Mucosa of descending colon (tissue), 3 donors: ENCODE measurements around the gene CARD6. TPM values are rescaled to one million over a fixed set of nuclear protein-coding genes. Genes with fewer than 3 reads are reported as not detected.
"Not testable (repeated sequence)": the region's sequence is repeated elsewhere in the genome, so short reads cannot be mapped to it uniquely, and the experiment has no call there.

Source experiments
- ATAC-seq: fragments of 200-7000 bp; cut with Tn5 transposase; one replicate; pipeline ENCODE4 v1.9.1; 2020; ENCODE audit warnings: mild to moderate bottlenecking, moderate library complexity
- DNase-seq, 3 donors: peaks; one replicate each; pipeline ENCODE4 v3.0.0-alpha.2; 2020
- H3K36me3 ChIP-seq: fragments of 200-600 bp; one replicate; pipeline ENCODE4 v1.8.0; 2021; ENCODE audit warnings: low read depth, mild to moderate bottlenecking
- H3K4me1 ChIP-seq: fragments of 200-600 bp; one replicate; pipeline ENCODE4 v1.8.0; 2021; ENCODE audit warnings: low read depth, mild to moderate bottlenecking
- H3K4me3 ChIP-seq: fragments of 200-600 bp; one replicate; pipeline ENCODE4 v1.8.0; 2021; ENCODE audit warnings: mild to moderate bottlenecking
- H3K9me3 ChIP-seq: fragments of 200-600 bp; one replicate; pipeline ENCODE4 v1.8.0; 2021; ENCODE audit warnings: mild to moderate bottlenecking
- intact Hi-C, 2 donors: fragments of 100-400 bp; cut with DNase I in 1 of 2; cut with micrococcal nuclease in 1 of 2; formaldehyde crosslinking; loops; one replicate each; pipeline versions ENCODE4 v1.11.0 to v1.11.1; 2022; cut with DNase I, micrococcal nuclease
- long read RNA-seq, 2 donors: library from polyadenylated mRNA; unstranded; transcript quantifications; one replicate each; pipeline ENCODE4 v2.0.0, GENCODE V29; 2019 to 2021
- total RNA-seq, 3 donors: library from RNA; stranded (reverse); fragmentation: NEBNext Ultra II Directional in 2 of 3; extraction: Animal tissue kit (Norgen Biotek cat#: 25700) in 2 of 3; gene quantifications; one replicate each; pipeline versions ENCODE4 v1.2.1 to v1.2.4, GENCODE V29; 2021 to 2023
- TF ChIP-seq, protein P1 (sequence below): fragments of 200-600 bp; IDR thresholded peaks from one replicate; pipeline ENCODE4 v1.8.0; 2022; ENCODE audit warnings: antibody characterized with exemption, mild to moderate bottlenecking
- donor health status: DM: no; HTN: no; CAD: no; lungs with moderate emphysema.
- donor health status: DM: no; HTN: no; CAD: no.
- donor health status: DM: no; HTN: yes; CAD: no.

The CARD6 gene, protein sequence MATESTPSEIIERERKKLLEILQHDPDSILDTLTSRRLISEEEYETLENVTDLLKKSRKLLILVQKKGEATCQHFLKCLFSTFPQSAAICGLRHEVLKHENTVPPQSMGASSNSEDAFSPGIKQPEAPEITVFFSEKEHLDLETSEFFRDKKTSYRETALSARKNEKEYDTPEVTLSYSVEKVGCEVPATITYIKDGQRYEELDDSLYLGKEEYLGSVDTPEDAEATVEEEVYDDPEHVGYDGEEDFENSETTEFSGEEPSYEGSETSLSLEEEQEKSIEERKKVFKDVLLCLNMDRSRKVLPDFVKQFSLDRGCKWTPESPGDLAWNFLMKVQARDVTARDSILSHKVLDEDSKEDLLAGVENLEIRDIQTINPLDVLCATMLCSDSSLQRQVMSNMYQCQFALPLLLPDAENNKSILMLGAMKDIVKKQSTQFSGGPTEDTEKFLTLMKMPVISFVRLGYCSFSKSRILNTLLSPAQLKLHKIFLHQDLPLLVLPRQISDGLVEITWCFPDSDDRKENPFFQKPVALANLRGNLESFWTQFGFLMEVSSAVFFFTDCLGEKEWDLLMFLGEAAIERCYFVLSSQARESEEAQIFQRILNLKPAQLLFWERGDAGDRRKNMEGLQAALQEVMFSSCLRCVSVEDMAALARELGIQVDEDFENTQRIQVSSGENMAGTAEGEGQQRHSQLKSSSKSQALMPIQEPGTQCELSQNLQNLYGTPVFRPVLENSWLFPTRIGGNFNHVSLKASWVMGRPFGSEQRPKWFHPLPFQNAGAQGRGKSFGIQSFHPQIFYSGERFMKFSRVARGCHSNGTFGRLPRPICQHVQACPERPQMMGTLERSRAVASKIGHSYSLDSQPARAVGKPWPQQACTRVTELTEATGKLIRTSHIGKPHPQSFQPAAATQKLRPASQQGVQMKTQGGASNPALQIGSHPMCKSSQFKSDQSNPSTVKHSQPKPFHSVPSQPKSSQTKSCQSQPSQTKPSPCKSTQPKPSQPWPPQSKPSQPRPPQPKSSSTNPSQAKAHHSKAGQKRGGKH
- 1 to 10 TPM; 1.7 to 6.3 (median 3.5) TPM for total RNA-seq
- long read RNA-seq, donor 1, full-length matches to known transcripts, result 1 of 1 reads
- long read RNA-seq, donor 1, partial matches to known transcripts, result 0 of 1 reads
- long read RNA-seq, donor 1, other reads (novel, unspliced or antisense), result 0 of 1 reads
- long read RNA-seq, donor 2, result 0 reads

DNA sequence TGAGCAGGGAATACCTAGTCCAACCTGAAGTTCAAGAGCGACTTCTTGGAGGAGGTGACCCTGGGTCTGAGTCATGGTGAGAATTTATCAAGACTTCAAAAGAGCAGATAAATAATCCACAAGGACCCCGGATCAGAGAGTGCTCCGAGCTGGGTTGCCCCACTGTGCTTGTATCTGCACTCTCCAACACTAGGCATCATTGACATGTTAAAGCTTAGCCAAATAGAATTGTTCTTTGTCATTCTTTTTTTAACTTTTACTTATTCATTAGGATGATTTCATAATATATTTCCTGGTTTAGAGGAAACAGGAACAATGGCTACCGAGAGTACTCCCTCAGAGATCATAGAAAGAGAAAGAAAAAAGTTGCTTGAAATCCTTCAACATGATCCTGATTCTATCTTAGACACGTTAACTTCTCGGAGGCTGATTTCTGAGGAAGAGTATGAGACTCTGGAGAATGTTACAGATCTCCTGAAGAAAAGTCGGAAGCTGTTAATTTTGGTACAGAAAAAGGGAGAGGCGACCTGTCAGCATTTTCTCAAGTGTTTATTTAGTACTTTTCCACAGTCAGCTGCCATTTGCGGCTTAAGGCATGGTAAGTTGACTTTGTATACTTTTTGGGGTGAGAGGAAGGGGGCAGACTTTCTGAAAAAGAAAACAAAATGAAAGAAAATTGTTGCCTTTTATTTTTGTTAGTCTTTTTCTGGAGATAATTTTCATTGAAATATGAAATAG, at the start of gene CARD6:
Gene CARD6 (plus strand): TSS at position 300 of the 738 bp plus-strand sequence. CDS start 16 bp downstream, at position 316.
- Histone ChIP-seq H3K4me1 (no peaks in the 10 kb centered on the region), H3K36me3 (no peaks in the 10 kb centered on the region), H3K4me3 (no peak within 1 kb of the TSS), H3K9me3 (no peaks in the 10 kb centered on the region)
- intact Hi-C loops, result no loop called here
- ATAC-seq (no peak), DNase-seq (peak in 1 of 3 donors; percentile 21)
- TF ChIP-seq, protein P1, sequence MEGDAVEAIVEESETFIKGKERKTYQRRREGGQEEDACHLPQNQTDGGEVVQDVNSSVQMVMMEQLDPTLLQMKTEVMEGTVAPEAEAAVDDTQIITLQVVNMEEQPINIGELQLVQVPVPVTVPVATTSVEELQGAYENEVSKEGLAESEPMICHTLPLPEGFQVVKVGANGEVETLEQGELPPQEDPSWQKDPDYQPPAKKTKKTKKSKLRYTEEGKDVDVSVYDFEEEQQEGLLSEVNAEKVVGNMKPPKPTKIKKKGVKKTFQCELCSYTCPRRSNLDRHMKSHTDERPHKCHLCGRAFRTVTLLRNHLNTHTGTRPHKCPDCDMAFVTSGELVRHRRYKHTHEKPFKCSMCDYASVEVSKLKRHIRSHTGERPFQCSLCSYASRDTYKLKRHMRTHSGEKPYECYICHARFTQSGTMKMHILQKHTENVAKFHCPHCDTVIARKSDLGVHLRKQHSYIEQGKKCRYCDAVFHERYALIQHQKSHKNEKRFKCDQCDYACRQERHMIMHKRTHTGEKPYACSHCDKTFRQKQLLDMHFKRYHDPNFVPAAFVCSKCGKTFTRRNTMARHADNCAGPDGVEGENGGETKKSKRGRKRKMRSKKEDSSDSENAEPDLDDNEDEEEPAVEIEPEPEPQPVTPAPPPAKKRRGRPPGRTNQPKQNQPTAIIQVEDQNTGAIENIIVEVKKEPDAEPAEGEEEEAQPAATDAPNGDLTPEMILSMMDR, result no peak

DNA sequence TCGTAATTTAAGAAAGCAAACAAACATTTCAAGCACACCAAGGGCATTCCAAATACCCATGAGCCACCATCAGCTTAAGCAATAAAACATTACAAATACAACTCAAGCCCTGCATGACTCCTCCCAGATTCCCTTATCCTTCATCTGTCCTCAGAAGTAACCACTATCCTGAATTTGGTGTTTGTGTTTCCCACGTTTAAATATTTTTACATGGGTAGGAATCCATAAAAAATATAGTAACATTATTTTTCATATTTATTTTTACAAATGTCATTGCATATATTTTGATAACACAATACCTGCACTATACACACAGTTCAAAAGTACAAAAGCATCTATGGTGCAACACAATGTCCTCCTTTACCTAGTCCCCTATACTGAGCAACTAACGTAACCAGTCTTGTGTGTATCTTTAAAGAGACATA, 49.4 kb upstream of the CARD6 start:
- intact Hi-C loops, result no loop called here
- DNase-seq (no peak), ATAC-seq (peak; percentile 81)

DNA sequence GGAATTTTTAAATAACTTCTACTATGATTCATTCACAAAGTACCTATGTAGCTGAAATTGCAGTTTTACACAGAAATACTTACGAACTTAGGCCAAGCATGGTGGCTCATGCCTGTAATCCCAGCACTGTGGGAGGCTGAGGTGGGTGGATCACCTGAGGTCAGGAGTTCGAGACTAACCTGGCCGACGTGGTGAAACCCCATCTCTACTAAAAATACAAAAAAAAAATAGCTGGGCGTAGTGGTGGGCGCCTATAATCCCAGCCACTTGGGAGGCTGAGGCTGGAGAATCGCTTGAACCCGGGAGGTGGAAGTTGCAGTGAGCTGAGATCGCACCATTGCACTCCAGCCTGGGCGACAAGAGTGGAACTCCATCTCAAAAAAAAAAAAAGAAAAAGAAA, 48.5 kb upstream of the CARD6 start:
- intact Hi-C loops, H3K9me3 ChIP-seq, H3K36me3 ChIP-seq, ATAC-seq, DNase-seq, H3K4me3 ChIP-seq: not testable (repeated sequence)
- peaks cover 45% of the 10 kb centered on the region for H3K4me1 ChIP-seq

More for the DNA sequence above, 49.4 kb upstream of the CARD6 start:
- Histone ChIP-seq H3K4me3 (no peak overlapping the region), H3K4me1 (peaks cover 42% of the 10 kb centered on the region), H3K36me3 (no peaks in the 10 kb centered on the region), H3K9me3 (no peaks in the 10 kb centered on the region)
- TF ChIP-seq, protein P1, result no peak

DNA sequence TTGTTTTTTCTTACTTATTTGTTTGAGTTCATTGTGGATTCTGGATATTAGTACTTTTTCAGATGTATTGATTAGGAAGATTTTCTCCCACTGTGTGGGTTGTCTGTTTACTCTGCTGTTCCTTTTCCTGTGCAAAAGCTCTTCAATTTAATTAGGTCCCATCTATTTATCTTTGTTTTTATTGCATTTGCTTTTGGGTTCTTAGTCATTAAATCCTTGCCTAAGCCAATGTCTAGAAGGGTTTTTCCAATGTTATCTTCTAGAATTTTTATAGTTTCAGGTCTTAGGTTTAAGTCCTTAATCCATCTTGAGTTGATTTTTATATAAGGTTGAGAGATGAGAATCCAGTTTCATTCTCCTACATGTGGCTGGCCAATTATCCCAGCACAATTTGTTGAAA, 46.8 kb upstream of the CARD6 start:
- H3K36me3 ChIP-seq, H3K4me3 ChIP-seq, DNase-seq, H3K9me3 ChIP-seq, intact Hi-C loops, ATAC-seq: not testable (repeated sequence)
- H3K4me1 ChIP-seq, result peaks cover 45% of the 10 kb centered on the region

DNA sequence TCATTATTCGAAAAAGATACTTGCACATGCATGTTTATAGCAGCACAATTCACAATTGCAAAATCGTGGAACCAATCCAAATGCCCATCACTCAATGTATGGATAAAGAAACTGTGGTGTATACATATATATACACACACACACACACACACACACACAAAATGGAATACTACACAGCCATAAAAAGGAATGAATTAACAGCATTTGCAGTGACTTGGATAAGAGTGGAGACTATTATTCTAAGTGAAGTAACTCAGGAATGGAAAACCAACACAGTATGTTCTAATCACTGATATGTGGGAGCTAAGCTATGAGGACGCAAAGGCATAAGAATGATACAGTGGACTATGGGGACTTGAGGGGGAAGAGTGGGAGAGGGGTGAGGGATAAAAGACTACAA, 46.3 kb upstream of the CARD6 start:
- ATAC-seq, DNase-seq, H3K9me3 ChIP-seq, H3K4me3 ChIP-seq, H3K36me3 ChIP-seq, intact Hi-C loops: not testable (repeated sequence)
- peaks cover 43% of the 10 kb centered on the region for H3K4me1 ChIP-seq

DNA sequence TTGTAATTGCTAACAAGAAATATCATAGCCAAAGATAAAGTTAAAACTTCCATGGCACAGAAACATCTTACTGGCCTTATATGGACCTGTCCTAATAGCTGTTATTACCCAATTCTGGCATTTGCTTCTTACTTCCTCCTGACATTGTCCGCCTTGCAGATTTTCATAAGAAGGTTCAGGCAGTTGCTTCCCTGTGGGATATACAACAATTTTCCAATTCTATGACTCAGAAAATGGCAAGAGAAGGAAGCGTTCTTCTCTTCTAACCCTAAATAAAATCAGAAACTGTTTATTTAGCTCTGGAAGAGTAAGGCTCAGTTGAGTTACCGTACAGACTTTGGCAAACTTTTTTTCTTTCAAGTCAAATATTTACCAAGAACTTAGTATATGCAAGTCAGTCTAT, 44.7 kb upstream of the CARD6 start:
- H3K36me3 ChIP-seq, result no peaks in the 10 kb centered on the region
- TF ChIP-seq, protein P1, result no peak
- intact Hi-C loops, result no loop called here
- H3K9me3 ChIP-seq, result no peaks in the 10 kb centered on the region
- H3K4me1 ChIP-seq, result peaks cover 33% of the 10 kb centered on the region
- no peak overlapping the region for H3K4me3 ChIP-seq
- DNase-seq, result no peak
- ATAC-seq, result peak; percentile 11
